B cell (primary cell): Measurements from ENCODE around the gene HMGN4. TPM values are rescaled to one million over a fixed set of nuclear protein-coding genes. Genes with fewer than 3 reads are reported as not detected.

Experiments used
- ATAC-seq: fragments of 200-7000 bp; cut with Tn5 transposase; one replicate; pipeline ENCODE4 v1.10.0; 2021; ENCODE audit warnings: low read depth, mild to moderate bottlenecking, moderate number of reproducible peaks, moderate library complexity
- CTCF ChIA-PET: fragments of 350-600 bp; sonication (Branson Sonifier 250); formaldehyde crosslinking; loops from one replicate; lab custom pipeline; 2021; ENCODE audit warnings: antibody characterized with exemption, inconsistent platforms; lab: Charles Lee
- POLR2A ChIA-PET: fragments of 350-600 bp; sonication (Branson Sonifier 250); formaldehyde crosslinking; loops from one replicate; lab custom pipeline; 2021; ENCODE audit warnings: antibody characterized with exemption; lab: Charles Lee
- DNase-seq: peaks from one replicate; pipeline ENCODE4 v3.0.0; 2013
- H2AFZ ChIP-seq: 2 replicates; pipeline ENCODE4 v1.6.1; 2012; ENCODE audit warnings: mild to moderate bottlenecking, low read depth, low read length; ENCODE audit not compliant: insufficient read depth, poor library complexity, severe bottlenecking
- H3K27ac ChIP-seq, 2 donors: 1 replicate in 1 of 2; 2 replicates in 1 of 2; pipeline ENCODE4 v1.5.1; 2012 to 2013; ENCODE audit warnings: low read length in 2 of 2, mild to moderate bottlenecking in 2 of 2, moderate library complexity in 1 of 2
- H3K27me3 ChIP-seq, 4 experiments: fragments of 200-600 bp in 1 of 4; sonication (generic) in 1 of 4; replicated peaks in 1 of 4; 1 replicate in 2 of 4; 2 replicates in 2 of 4; pipeline versions ENCODE4 v1.6.1 to v1.7.0; 2013 to 2016; ENCODE audit warnings: low read length in 3 of 4, mild to moderate bottlenecking in 2 of 4, mixed read lengths in 1 of 4, moderate library complexity in 1 of 4; ENCODE audit not compliant: insufficient read depth in 4 of 4, control insufficient read depth in 3 of 4; ENCODE audit errors: control extremely low read depth in 1 of 4
- H3K36me3 ChIP-seq, 2 experiments: replicated peaks in 1 of 2; 1 replicate in 1 of 2; 2 replicates in 1 of 2; pipeline versions ENCODE4 v1.6.1 to v1.7.1; 2013; ENCODE audit warnings: low read length in 1 of 2; ENCODE audit not compliant: insufficient read depth in 2 of 2, control insufficient read depth in 1 of 2; ENCODE audit errors: control extremely low read depth in 1 of 2, extremely low read depth in 1 of 2
- H3K4me1 ChIP-seq, 2 donors: fragments of 200-600 bp in 1 of 2; sonication (generic) in 1 of 2; 1 replicate in 1 of 2; 2 replicates in 1 of 2; pipeline versions ENCODE4 v1.5.1 to v1.6.1; 2013 to 2017; ENCODE audit warnings: low read length in 2 of 2; ENCODE audit not compliant: control insufficient read depth in 2 of 2, insufficient read depth in 2 of 2
- H3K4me2 ChIP-seq: replicated peaks from 2 replicates; pipeline ENCODE3; 2012; ENCODE audit warnings: mild to moderate bottlenecking, low read depth, low read length; ENCODE audit not compliant: poor library complexity, severe bottlenecking
- H3K4me3 ChIP-seq, 5 experiments: fragments of 200-600 bp in 1 of 5; sonication (generic) in 1 of 5; 1 replicate in 3 of 5; 2 replicates in 2 of 5; pipeline versions ENCODE4 v1.5.1 to v1.7.0; 2011 to 2016; ENCODE audit warnings: low read length in 4 of 5, mild to moderate bottlenecking in 4 of 5, low read depth in 2 of 5, control low read depth in 1 of 5, moderate library complexity in 1 of 5; ENCODE audit not compliant: insufficient read depth in 1 of 5; ENCODE audit errors: control extremely low read depth in 1 of 5, extremely low read depth in 1 of 5
- H3K79me2 ChIP-seq: fragments of 200-600 bp; sonication (generic); one replicate; pipeline ENCODE4 v1.6.0; 2016; ENCODE audit warnings: low read length; ENCODE audit not compliant: control insufficient read depth, insufficient read depth
- H3K9ac ChIP-seq: fragments of 200-600 bp; sonication (generic); 2 replicates; pipeline ENCODE4 v1.6.1; 2017; ENCODE audit warnings: mild to moderate bottlenecking, low read length, moderate library complexity
- H3K9me3 ChIP-seq, 3 donors: one replicate each; pipeline versions ENCODE4 v1.6.1 to v1.7.1; 2013; ENCODE audit warnings: low read length in 2 of 3; ENCODE audit not compliant: control insufficient read depth in 2 of 3, insufficient read depth in 1 of 3; ENCODE audit errors: control extremely low read depth in 1 of 3
- H4K20me1 ChIP-seq: 2 replicates; pipeline ENCODE4 v1.6.0; 2012; ENCODE audit warnings: mild to moderate bottlenecking, low read length; ENCODE audit not compliant: insufficient read depth, control insufficient read depth, poor library complexity, severe bottlenecking
- H3K27ac Mint-ChIP-seq: one replicate; pipeline ENCODE4 v1.8.0; 2021; ENCODE audit warnings: mixed read lengths
- H3K27me3 Mint-ChIP-seq: one replicate; pipeline ENCODE4 v1.8.0; 2021; ENCODE audit warnings: mixed read lengths
- H3K4me1 Mint-ChIP-seq: one replicate; pipeline ENCODE4 v1.8.0; 2021; ENCODE audit warnings: mixed read lengths
- H3K4me3 Mint-ChIP-seq: one replicate; pipeline ENCODE4 v1.8.0; 2021; ENCODE audit warnings: mixed read lengths
- H3K9me3 Mint-ChIP-seq: one replicate; pipeline ENCODE4 v1.8.0; 2022; ENCODE audit warnings: mixed read lengths; ENCODE audit not compliant: insufficient read depth
- EZH2 ChIP-seq: IDR thresholded peaks from 2 replicates; pipeline ENCODE4 v1.6.1; 2012; ENCODE audit warnings: borderline replicate concordance, low read depth, mild to moderate bottlenecking, moderate library complexity, low read length; ENCODE audit not compliant: insufficient read depth, poor library complexity, severe bottlenecking
- WGBS: methylation state at CpG from one replicate; pipeline ENCODE4 v1.1.5; 2013; ENCODE audit warnings: missing lambda C conversion rate; ENCODE audit not compliant: insufficient coverage; 5-methylcytosine and 5-hydroxymethylcytosine counted together
- intact Hi-C: fragments of 100-400 bp; cut with micrococcal nuclease; formaldehyde crosslinking; loops from one replicate; pipeline ENCODE4 v1.10.0; 2022
- polyA plus RNA-seq: library from polyadenylated mRNA; depleted of rRNA; stranded (reverse); fragments of >200 nt; gene quantifications from 2 replicates; pipeline ENCODE4 v1.2.3, GENCODE V29; 2012
- total RNA-seq, 2 donors: library from RNA; stranded (reverse); fragments of 120-200 nt in 1 of 2; gene quantifications; 1 replicate in 1 of 2; 2 replicates in 1 of 2; pipeline versions ENCODE4 v1.2.3 to v1.2.4, GENCODE V29; 2013 to 2022
- TF ChIP-seq, protein P1 (sequence below): fragments of 200-600 bp; IDR thresholded peaks from one replicate; pipeline ENCODE4 v1.8.0; 2022; ENCODE audit warnings: antibody characterized with exemption, mild to moderate bottlenecking

Gene HMGN4
- total and polyA plus RNA-seq, 2 donors (not counting 1 experiment from before 2014, with no cell fraction given), result 37.7 to 81.1 TPM

DNA sequence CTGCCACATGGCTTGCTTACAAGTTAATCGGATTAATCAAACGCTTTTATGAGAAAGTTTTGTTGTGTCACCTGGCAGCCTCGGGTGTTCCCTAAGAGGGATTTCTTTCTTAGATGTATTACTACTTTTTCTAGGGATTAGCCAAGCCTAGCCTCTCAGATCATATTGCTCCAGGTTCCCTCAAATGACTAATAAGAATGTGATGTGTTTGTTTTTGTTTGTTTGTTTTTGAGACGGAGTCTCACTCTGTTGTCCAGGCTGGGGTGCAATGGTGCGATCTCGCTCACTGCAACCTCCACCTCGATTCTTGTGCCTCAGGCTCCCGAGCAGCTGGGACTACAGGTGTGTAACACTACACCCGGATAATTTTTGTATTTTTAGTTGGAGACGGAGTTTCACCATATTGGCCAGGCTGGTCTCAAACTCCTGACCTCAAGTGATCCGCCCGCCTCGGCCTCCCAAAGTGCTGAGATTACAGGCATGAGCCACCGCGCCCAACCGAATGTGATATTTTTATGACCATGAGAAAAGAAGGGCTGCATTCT lies 977 bp downstream of the HMGN4 start:
- DNase-seq (no peak), ATAC-seq (no peak)
- peak overlapping the region; percentile 99 for H3K27ac Mint-ChIP-seq
- Histone ChIP-seq H3K9me3 (no peaks in the 10 kb centered on the region), H2AFZ (peak overlapping the region; percentile 89), H3K4me2 (peak overlapping the region; percentile 82), H3K4me3 (peak overlapping the region; percentile 89 to 98 (median 92)), H3K4me1 (peaks cover 23 to 31% of the 10 kb centered on the region in 2 donors), H3K79me2 (peaks cover 35% of the 10 kb centered on the region), H4K20me1 (no peaks in the 10 kb centered on the region), H3K27me3 (no peaks in the 10 kb centered on the region), H3K27ac (peak overlapping the region; percentile 84 to 94), H3K36me3 (peaks cover 0 to 7% of the 10 kb centered on the region in 2 experiments), H3K9ac (peak overlapping the region; percentile 97)
- intact Hi-C loops, result loop anchor here (5.0 kb wide), 4 partner anchors 82 to 197 kb away; partner anchors contain the start of genes BTN2A1, BTN3A1 and BTN3A2
- peaks cover 51% of the 10 kb centered on the region for H3K4me1 Mint-ChIP-seq
- TF ChIP-seq, protein P1, sequence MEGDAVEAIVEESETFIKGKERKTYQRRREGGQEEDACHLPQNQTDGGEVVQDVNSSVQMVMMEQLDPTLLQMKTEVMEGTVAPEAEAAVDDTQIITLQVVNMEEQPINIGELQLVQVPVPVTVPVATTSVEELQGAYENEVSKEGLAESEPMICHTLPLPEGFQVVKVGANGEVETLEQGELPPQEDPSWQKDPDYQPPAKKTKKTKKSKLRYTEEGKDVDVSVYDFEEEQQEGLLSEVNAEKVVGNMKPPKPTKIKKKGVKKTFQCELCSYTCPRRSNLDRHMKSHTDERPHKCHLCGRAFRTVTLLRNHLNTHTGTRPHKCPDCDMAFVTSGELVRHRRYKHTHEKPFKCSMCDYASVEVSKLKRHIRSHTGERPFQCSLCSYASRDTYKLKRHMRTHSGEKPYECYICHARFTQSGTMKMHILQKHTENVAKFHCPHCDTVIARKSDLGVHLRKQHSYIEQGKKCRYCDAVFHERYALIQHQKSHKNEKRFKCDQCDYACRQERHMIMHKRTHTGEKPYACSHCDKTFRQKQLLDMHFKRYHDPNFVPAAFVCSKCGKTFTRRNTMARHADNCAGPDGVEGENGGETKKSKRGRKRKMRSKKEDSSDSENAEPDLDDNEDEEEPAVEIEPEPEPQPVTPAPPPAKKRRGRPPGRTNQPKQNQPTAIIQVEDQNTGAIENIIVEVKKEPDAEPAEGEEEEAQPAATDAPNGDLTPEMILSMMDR, result no peak
- no peak for TF ChIP-seq EZH2
- peaks cover 3% of the 10 kb centered on the region for H3K27me3 Mint-ChIP-seq
- no peaks in the 10 kb centered on the region for H3K9me3 Mint-ChIP-seq
- ChIA-PET CTCF (interaction anchor here (0.9 to 1.9 kb wide), 2 partner anchors 16 to 210 kb away, joined by 3 to 7 read pairs; no protein-coding TSS in a partner anchor), POLR2A (interaction anchor here (0.6 to 2.9 kb wide), 9 partner anchors 12 to 1500 kb away, joined by 3 to 34 read pairs (median 9); a partner anchor contains a TSS)
- peak overlapping the region; percentile 96 for H3K4me3 Mint-ChIP-seq
- WGBS, result 96% methylated on average over 13 of the region's 16 CpGs

DNA sequence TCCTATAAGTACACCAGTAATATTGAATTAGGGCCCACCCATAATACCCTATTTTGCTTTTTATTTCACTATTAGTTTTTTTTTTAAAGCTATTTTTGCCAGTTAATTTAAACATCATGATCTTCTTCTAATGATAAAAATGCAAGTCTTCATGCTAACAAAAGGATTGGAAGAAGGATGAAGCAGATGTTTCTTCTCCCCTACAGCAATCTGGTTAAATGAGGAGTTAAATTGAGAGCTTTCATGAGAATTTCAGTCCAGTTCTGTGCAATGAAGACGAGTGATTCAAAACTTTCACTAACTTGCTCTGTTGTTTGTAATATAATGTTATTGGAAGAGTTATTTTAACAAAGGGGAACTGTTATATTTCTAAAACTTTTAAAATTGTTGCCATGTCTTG lies 3.4 kb downstream of the HMGN4 start:
- no peak for TF ChIP-seq EZH2
- TF ChIP-seq, protein P1, result no peak
- DNase-seq, result no peak
- no CpG with 5 or more reads among the region's 1 CpG for WGBS
- intact Hi-C loops, result no loop called here
- no peak overlapping the region for H3K9ac ChIP-seq
- H3K4me1 ChIP-seq, result peaks cover 17 to 20% of the 10 kb centered on the region in 2 donors
- peak overlapping the region in 1 of 2 donors; percentile 13 for H3K27ac ChIP-seq
- H3K4me2 ChIP-seq, result no peak overlapping the region
- H3K36me3 ChIP-seq, result peaks cover 0 to 15% of the 10 kb centered on the region in 2 experiments
- ChIA-PET POLR2A (no interaction called here), CTCF (no interaction called here)
- H2AFZ ChIP-seq, result no peak overlapping the region
- no peak overlapping the region for H3K4me3 ChIP-seq
- H3K27me3 ChIP-seq, result no peaks in the 10 kb centered on the region
- H4K20me1 ChIP-seq, result no peaks in the 10 kb centered on the region
- peaks cover 38% of the 10 kb centered on the region for H3K79me2 ChIP-seq
- no peak overlapping the region for H3K4me3 Mint-ChIP-seq
- H3K9me3 ChIP-seq, result no peaks in the 10 kb centered on the region
- H3K27ac Mint-ChIP-seq, result no peak overlapping the region
- peaks cover 3% of the 10 kb centered on the region for H3K27me3 Mint-ChIP-seq
- ATAC-seq, result no peak
- H3K9me3 Mint-ChIP-seq, result no peaks in the 10 kb centered on the region
- peaks cover 45% of the 10 kb centered on the region for H3K4me1 Mint-ChIP-seq
